PFSK-1 (cell line): ENCODE results near the gene C2orf81.

Experiments
- FOXP2 ChIP-seq: optimal IDR thresholded peaks from 2 replicates; pipeline ENCODE3; 2011; ENCODE audit warnings: borderline replicate concordance, control low read depth, inconsistent platforms; ENCODE audit not compliant: insufficient read depth; ENCODE audit errors: extremely low read length, extremely low read depth
- POLR2AphosphoS5 ChIP-seq: IDR thresholded peaks from 2 replicates; pipeline ENCODE4 v1.6.1; 2012; ENCODE audit warnings: low read depth, mild to moderate bottlenecking, control low read depth, low read length, moderate library complexity
- SIN3A ChIP-seq: IDR thresholded peaks from 2 replicates; pipeline ENCODE4 v1.6.1; 2012; ENCODE audit warnings: mild to moderate bottlenecking, low read length, moderate library complexity, borderline replicate concordance; ENCODE audit not compliant: insufficient read depth
- TAF1 ChIP-seq: IDR thresholded peaks from 2 replicates; pipeline ENCODE4 v1.6.1; 2012; ENCODE audit warnings: low read length, control low read depth, borderline replicate concordance; ENCODE audit not compliant: insufficient read depth
- TF ChIP-seq, protein P1 (sequence below), 2 experiments: IDR thresholded peaks; 2 replicates each; pipeline versions ENCODE4 v1.6.1 to v1.8.0; 2011 to 2012; ENCODE audit warnings: low read depth in 2 of 2, low read length in 2 of 2, control low read depth in 1 of 2, inconsistent platforms in 1 of 2, mild to moderate bottlenecking in 1 of 2, moderate library complexity in 1 of 2; ENCODE audit not compliant: insufficient read depth in 1 of 2

DNA sequence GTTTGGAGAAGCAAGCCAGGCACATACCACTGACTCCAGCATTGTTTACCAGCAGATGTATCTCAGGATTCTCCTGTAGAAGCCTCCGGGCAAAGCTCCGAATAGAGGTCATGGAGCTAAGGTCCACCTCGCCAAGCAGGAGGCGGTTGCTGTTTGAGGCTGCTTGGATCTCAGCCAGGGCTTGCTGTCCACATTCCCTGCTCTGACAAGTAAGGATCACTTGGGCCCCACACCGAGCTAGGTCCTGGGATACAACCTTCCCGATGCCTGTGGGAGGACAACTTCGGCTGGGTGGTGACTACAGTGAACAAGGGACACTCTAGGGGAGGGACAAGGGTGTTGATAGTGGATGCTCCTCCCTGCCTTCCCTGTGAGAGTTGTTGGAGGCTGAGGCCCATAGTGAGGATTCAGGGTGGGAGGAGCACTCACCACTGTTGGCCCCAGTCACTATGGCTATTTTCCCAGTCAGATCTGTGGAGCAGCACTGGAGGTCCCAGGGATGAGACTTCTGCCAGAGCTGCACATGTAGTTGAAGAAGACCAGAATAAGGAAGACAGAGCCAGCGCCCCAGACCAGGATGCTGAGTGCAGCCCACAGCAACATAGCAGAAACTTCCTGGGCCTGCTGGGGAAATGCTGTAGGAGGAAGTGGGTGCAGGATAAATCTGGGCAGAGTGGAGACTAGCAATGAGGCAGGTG, 8.3 kb downstream of the C2orf81 start:
- TF ChIP-seq POLR2AphosphoS5 (no peak), TAF1 (no peak), SIN3A (no peak), FOXP2 (no peak)
- TF ChIP-seq, protein P1, sequence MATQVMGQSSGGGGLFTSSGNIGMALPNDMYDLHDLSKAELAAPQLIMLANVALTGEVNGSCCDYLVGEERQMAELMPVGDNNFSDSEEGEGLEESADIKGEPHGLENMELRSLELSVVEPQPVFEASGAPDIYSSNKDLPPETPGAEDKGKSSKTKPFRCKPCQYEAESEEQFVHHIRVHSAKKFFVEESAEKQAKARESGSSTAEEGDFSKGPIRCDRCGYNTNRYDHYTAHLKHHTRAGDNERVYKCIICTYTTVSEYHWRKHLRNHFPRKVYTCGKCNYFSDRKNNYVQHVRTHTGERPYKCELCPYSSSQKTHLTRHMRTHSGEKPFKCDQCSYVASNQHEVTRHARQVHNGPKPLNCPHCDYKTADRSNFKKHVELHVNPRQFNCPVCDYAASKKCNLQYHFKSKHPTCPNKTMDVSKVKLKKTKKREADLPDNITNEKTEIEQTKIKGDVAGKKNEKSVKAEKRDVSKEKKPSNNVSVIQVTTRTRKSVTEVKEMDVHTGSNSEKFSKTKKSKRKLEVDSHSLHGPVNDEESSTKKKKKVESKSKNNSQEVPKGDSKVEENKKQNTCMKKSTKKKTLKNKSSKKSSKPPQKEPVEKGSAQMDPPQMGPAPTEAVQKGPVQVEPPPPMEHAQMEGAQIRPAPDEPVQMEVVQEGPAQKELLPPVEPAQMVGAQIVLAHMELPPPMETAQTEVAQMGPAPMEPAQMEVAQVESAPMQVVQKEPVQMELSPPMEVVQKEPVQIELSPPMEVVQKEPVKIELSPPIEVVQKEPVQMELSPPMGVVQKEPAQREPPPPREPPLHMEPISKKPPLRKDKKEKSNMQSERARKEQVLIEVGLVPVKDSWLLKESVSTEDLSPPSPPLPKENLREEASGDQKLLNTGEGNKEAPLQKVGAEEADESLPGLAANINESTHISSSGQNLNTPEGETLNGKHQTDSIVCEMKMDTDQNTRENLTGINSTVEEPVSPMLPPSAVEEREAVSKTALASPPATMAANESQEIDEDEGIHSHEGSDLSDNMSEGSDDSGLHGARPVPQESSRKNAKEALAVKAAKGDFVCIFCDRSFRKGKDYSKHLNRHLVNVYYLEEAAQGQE (IDR thresholded peaks at IDR 0.05; ENCODE audit: insufficient read depth in 1 of 2, low read depth in 2 of 2, low read length in 2 of 2), result no peak
